ENCODE data around the gene IL11RA.
"Not testable (repeated sequence)": the region's sequence is repeated elsewhere in the genome, so short reads cannot be mapped to it uniquely, and the experiment has no call there.

Gene IL11RA

GRCh38 chr9:34638138-34638445 is 13.9 kb upstream of the IL11RA start:
- Histone ChIP-seq H3K36me3 (ENCODE audit: insufficient read depth) (no peaks in the 10 kb centered on the region), H4K20me1 (ENCODE audit: insufficient read depth) (no peaks in the 10 kb centered on the region), H3K79me2 (ENCODE audit: insufficient read depth, low read depth) (peaks cover 25% of the 10 kb centered on the region), H3K4me3 (IDR thresholded peaks at IDR 0.05; ENCODE audit: insufficient read depth, low read depth, low read length) (no peak overlapping the region), H3K27ac (no peak overlapping the region), H3K4me1 (ENCODE audit: low read depth, poor library complexity, severe bottlenecking) (peaks cover 26% of the 10 kb centered on the region), H3K27me3 (ENCODE audit: insufficient read depth, low read depth) (no peaks in the 10 kb centered on the region), H2AFZ (ENCODE audit: low read depth) (peak overlapping the region; percentile 70), H3K4me2 (peak overlapping the region; percentile 70), H3K9ac (peak overlapping the region; percentile 95; the same call in 1 of the 2 replicates)
- TF ChIP-seq, protein P1, sequence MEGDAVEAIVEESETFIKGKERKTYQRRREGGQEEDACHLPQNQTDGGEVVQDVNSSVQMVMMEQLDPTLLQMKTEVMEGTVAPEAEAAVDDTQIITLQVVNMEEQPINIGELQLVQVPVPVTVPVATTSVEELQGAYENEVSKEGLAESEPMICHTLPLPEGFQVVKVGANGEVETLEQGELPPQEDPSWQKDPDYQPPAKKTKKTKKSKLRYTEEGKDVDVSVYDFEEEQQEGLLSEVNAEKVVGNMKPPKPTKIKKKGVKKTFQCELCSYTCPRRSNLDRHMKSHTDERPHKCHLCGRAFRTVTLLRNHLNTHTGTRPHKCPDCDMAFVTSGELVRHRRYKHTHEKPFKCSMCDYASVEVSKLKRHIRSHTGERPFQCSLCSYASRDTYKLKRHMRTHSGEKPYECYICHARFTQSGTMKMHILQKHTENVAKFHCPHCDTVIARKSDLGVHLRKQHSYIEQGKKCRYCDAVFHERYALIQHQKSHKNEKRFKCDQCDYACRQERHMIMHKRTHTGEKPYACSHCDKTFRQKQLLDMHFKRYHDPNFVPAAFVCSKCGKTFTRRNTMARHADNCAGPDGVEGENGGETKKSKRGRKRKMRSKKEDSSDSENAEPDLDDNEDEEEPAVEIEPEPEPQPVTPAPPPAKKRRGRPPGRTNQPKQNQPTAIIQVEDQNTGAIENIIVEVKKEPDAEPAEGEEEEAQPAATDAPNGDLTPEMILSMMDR (conservative IDR thresholded peaks at IDR 0.05; ENCODE audit: low read depth, low read length): no peak

DNA sequence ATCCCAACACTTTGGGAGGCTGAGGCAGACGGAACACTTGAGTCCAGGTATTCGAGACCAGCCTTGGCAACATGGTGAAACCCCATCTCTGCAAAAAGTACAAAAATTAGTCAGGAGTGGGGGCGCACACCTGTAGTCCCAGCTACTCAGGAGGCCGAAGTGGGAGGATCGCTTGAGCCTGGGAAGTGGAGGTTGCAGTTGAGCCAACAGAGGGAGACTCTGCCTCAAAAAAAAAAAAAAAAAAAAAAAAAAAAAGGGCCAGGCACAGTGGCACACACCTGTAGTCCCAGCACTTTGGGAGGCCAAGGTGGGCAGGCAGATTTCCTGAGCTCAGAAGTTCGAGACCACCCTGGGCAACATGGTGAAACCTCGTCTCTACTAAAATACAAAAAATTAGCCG is 12.7 kb upstream of the IL11RA start:
- not testable (repeated sequence) for H3K27ac ChIP-seq; H4K20me1 ChIP-seq (ENCODE audit: insufficient read depth); H2AFZ ChIP-seq (ENCODE audit: low read depth); H3K9ac ChIP-seq; H3K4me3 ChIP-seq (IDR thresholded peaks at IDR 0.05; ENCODE audit: insufficient read depth, low read depth, low read length); H3K36me3 ChIP-seq (ENCODE audit: insufficient read depth); H3K4me2 ChIP-seq; H3K27me3 ChIP-seq (ENCODE audit: insufficient read depth, low read depth)
- Histone ChIP-seq H3K79me2 (ENCODE audit: insufficient read depth, low read depth) (peaks cover 25% of the 10 kb centered on the region), H3K4me1 (ENCODE audit: low read depth, poor library complexity, severe bottlenecking) (peaks cover 16% of the 10 kb centered on the region)

DNA sequence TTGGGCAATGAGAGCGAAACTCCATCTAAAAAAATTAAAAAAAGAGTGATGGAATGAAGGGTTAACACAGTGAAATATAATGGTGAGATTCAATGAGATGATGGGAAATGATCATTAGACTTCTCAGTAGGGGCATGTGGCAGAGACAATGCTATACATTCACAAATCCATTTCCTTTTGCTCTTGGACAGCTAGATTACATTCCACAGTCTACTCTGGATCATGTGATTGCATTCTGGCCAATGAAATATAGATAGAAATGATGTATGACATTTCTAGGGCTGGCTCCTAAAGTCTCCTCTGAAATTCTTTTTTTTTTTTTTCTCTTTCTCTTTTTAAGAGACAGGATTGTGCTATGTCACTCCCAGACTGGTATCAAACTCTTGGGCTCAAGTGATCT is 9.3 kb upstream of the IL11RA start:
- Histone ChIP-seq H2AFZ (ENCODE audit: low read depth) (no peak overlapping the region), H3K9ac (no peak overlapping the region), H3K27me3 (ENCODE audit: insufficient read depth, low read depth) (no peaks in the 10 kb centered on the region), H3K4me2 (no peak overlapping the region), H3K27ac (no peak overlapping the region), H3K4me3 (IDR thresholded peaks at IDR 0.05; ENCODE audit: insufficient read depth, low read depth, low read length) (no peak overlapping the region), H3K36me3 (ENCODE audit: insufficient read depth) (no peaks in the 10 kb centered on the region), H3K79me2 (ENCODE audit: insufficient read depth, low read depth) (peaks cover 6% of the 10 kb centered on the region; the same call in 1 of the 2 replicates), H3K4me1 (ENCODE audit: low read depth, poor library complexity, severe bottlenecking) (peaks cover 30% of the 10 kb centered on the region), H4K20me1 (ENCODE audit: insufficient read depth) (no peaks in the 10 kb centered on the region)
- TF ChIP-seq, protein P1 (conservative IDR thresholded peaks at IDR 0.05; ENCODE audit: low read depth, low read length): no peak

DNA sequence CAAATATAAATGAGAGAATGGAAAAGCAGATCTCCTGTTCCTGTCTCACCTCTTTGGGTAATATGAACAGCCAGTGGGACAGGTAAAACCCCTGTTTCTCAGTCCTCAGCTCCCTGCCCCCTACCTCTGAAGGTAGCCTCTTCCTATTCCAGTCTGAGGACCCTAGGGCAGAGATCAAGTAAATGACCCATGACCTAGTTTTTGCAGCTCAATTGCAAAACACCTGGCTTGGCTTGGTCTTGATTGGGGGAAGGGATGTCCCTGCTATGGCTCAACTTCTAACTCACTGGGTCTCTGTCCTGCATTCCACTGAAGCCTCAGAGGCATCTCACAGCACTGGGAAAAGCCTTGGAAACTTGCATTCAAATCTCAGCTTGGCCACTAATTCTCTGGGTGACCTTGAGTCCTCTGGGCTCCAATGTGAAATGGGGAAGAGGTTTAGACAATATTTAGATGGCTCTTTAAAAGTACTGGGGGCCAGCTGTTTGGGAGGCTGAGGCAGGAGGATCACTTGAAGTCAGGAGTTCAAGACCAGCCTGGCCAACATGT is 7.1 kb upstream of the IL11RA start:
- H3K9ac ChIP-seq: no peak overlapping the region
- H4K20me1 ChIP-seq (ENCODE audit: insufficient read depth): no peaks in the 10 kb centered on the region
- no peaks in the 10 kb centered on the region for H3K36me3 ChIP-seq (ENCODE audit: insufficient read depth)
- H3K4me2 ChIP-seq: no peak overlapping the region
- no peak overlapping the region for H2AFZ ChIP-seq (ENCODE audit: low read depth)
- peaks cover 11% of the 10 kb centered on the region; the same call in 1 of the 2 replicates for H3K79me2 ChIP-seq (ENCODE audit: insufficient read depth, low read depth)
- no peaks in the 10 kb centered on the region for H3K27me3 ChIP-seq (ENCODE audit: insufficient read depth, low read depth)
- H3K27ac ChIP-seq: no peak overlapping the region
- peaks cover 31% of the 10 kb centered on the region for H3K4me1 ChIP-seq (ENCODE audit: low read depth, poor library complexity, severe bottlenecking)
- H3K4me3 ChIP-seq (IDR thresholded peaks at IDR 0.05; ENCODE audit: insufficient read depth, low read depth, low read length): no peak overlapping the region
- TF ChIP-seq, protein P1 (conservative IDR thresholded peaks at IDR 0.05; ENCODE audit: low read depth, low read length): no peak

DNA sequence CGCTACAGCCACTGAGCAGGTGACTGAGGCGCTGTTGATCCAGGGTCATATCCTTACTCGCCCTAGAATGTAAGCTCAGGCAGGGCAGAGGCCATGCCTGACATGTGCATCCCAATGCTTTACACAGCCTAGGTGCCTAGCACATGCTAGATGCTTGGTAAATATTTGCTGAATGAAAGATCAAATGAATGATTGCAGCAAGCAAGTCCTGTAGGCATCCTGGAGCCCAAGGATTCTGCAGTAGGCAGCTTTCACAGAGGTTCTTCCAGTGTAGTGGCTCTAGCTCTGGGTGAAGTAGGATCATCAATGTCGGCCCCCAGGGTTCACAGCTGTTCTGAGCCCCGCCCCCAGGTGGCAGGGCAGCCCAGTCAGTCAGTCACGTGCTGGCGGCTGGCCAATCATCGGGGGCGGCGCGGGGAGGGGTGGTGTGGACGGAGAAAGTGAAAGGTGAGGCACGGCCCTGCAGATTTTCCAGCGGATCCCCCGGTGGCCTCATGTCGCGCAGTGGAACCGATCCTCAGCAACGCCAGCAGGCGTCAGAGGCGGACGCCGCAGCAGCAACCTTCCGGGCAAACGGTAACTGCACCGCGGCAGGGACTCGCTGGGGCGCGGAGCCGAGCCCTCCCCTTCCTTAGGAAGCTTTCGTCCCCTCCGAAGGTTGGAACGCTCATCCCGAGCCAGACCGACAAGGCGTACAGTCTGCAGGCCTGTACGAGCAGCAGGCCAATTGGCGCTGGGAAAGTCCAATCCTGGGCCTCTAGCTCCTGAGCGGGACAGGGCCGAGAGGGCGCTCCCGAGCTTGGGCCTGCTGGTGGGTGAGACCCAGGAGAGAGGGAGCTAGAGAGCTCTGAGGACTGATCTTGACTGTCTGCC is 5.5 kb upstream of the IL11RA start, which contains the start of gene GALT:
TSS of gene GALT (plus strand) at position 465 of the 873 bp plus-strand sequence. CDS start at position 495, 30 bp downstream.
- Histone ChIP-seq H3K27ac (peak within 1 kb of the TSS; percentile 48), H4K20me1 (ENCODE audit: insufficient read depth) (no peaks in the 10 kb centered on the region), H3K36me3 (ENCODE audit: insufficient read depth) (no peaks in the 10 kb centered on the region), H3K79me2 (ENCODE audit: insufficient read depth, low read depth) (peaks cover 11% of the 10 kb centered on the region; the same call in 1 of the 2 replicates), H3K4me3 (IDR thresholded peaks at IDR 0.05; ENCODE audit: insufficient read depth, low read depth, low read length) (no peak within 1 kb of the TSS), H3K27me3 (ENCODE audit: insufficient read depth, low read depth) (no peaks in the 10 kb centered on the region), H3K9ac (peak within 1 kb of the TSS; percentile 67), H3K4me1 (ENCODE audit: low read depth, poor library complexity, severe bottlenecking) (peaks cover 31% of the 10 kb centered on the region), H3K4me2 (peak within 1 kb of the TSS; percentile 95), H2AFZ (ENCODE audit: low read depth) (peak within 1 kb of the TSS; percentile 92)
- TF ChIP-seq, protein P1 (conservative IDR thresholded peaks at IDR 0.05; ENCODE audit: low read depth, low read length): peak; percentile 58
